Measurements from ENCODE around the gene PCDHGB4.

PCDHGB4 gene

DNA sequence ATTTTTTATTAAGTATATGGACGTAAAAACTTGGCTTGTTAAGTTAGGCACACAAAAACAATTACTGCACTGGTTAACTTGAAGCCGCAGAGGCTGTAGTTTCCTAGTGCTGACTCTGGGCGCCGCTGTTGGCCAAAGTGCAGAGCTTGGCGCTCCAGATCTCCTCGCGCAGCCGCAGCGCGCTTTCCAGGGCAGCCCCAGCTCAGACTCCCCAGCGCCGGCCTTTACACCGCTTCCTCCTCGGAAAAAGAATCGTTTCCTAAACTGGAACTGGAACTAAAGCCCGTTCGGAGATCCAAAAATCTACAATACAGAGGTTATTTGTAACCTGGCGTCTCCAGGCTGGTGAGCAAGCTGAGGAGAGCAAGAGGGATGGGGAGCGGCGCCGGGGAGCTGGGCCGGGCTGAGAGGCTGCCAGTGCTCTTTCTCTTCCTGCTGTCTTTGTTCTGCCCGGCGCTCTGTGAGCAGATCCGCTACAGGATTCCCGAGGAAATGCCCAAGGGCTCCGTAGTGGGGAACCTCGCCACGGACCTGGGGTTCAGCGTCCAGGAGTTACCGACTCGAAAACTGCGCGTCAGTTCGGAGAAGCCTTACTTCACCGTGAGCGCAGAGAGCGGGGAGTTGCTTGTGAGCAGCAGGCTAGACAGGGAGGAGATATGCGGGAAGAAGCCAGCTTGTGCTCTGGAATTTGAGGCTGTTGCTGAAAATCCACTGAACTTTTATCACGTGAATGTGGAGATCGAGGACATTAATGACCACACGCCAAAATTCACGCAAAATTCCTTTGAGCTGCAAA, 10.5 kb downstream of the PCDHGB4 start, which contains the start of gene PCDHGB5:
Gene PCDHGB5, plus strand, starts transcription at position 192 of the 796 bp plus-strand sequence. Its CDS starts 181 bp downstream, at position 373.
- TF ChIP-seq, protein P1, sequence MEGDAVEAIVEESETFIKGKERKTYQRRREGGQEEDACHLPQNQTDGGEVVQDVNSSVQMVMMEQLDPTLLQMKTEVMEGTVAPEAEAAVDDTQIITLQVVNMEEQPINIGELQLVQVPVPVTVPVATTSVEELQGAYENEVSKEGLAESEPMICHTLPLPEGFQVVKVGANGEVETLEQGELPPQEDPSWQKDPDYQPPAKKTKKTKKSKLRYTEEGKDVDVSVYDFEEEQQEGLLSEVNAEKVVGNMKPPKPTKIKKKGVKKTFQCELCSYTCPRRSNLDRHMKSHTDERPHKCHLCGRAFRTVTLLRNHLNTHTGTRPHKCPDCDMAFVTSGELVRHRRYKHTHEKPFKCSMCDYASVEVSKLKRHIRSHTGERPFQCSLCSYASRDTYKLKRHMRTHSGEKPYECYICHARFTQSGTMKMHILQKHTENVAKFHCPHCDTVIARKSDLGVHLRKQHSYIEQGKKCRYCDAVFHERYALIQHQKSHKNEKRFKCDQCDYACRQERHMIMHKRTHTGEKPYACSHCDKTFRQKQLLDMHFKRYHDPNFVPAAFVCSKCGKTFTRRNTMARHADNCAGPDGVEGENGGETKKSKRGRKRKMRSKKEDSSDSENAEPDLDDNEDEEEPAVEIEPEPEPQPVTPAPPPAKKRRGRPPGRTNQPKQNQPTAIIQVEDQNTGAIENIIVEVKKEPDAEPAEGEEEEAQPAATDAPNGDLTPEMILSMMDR (IDR thresholded peaks at IDR 0.05; ENCODE audit: low read length, missing control alignments), result peak; percentile 64
- peak; percentile 78 for DNase-seq (ENCODE audit: low read depth)
- peak within 1 kb of the TSS; percentile 50 for H3K4me3 ChIP-seq (replicated peaks; ENCODE audit: low read depth, low read length)

DNA sequence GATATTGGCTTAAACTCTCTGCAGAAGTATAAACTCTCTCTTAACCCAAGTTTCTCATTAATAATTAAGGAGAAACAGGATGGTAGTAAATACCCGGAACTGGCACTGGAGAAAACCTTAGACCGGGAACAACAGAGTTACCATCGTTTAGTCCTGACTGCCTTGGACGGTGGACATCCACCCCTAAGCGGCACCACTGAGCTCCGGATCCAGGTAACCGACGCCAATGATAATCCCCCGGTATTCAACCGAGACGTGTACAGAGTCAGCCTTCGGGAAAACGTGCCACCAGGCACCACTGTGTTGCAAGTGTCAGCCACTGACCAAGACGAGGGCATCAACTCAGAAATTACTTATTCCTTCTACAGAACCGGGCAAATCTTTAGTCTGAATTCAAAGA, 11.1 kb downstream of the PCDHGB4 start:
- H3K4me3 ChIP-seq (replicated peaks; ENCODE audit: low read depth, low read length), result peak overlapping the region; percentile 28
- TF ChIP-seq, protein P1 (IDR thresholded peaks at IDR 0.05; ENCODE audit: low read length, missing control alignments), result no peak
- no peak for DNase-seq (ENCODE audit: low read depth)

DNA sequence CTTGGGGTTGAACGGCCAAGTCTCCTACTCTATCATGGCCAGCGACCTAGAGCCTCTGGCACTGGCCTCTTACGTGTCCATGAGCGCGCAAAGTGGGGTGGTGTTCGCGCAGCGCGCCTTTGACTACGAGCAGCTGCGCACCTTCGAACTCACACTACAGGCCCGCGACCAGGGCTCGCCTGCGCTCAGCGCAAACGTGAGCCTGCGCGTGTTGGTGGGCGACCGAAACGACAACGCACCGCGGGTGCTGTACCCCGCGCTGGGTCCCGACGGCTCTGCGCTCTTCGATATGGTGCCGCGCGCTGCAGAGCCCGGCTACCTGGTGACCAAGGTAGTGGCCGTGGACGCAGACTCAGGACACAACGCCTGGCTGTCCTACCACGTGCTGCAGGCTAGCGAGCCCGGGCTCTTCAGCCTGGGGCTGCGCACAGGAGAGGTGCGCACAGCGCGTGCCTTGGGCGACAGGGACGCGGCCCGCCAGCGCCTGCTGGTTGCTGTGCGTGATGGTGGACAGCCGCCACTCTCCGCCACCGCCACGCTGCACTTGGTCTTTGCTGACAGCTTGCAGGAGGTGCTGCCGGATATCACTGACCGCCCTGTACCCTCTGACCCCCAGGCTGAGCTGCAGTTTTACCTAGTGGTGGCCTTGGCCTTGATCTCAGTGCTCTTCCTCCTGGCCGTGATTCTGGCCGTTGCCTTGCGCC, 12.2 kb downstream of the PCDHGB4 start:
- H3K4me3 ChIP-seq (replicated peaks; ENCODE audit: low read depth, low read length), result peak overlapping the region; percentile 12
- no peak for DNase-seq (ENCODE audit: low read depth)
- TF ChIP-seq, protein P1 (IDR thresholded peaks at IDR 0.05; ENCODE audit: low read length, missing control alignments), result no peak

DNA sequence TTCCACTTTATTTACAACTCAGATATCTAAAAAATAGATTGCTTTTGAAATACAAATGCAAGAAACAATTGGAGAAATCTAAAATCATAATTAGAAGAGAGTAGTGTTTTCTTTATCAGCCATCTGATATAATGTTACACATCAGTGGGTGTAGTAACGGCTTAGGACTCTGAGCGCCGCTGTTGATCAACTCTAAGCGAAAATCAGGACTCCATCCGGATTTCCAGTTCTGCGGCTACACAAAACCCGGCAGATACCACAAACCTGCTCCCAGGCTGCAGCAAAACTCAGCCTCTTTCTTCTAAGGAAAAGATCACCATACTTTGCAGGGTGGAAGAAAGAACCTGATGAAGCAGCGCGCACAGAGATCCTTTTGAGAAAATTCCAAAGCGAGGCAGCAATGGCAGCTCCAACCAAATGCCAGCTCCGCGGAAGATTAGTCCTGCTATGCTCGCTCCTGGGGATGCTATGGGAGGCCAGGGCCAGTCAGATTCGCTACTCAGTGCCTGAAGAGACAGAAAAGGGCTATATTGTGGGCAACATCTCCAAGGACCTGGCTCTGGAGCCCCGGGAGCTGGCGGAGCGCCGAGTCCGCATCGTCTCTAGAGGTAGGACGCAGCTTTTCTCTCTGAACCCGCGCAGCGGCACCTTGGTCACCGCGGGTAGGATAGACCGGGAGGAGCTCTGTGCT, 15.2 kb downstream of the PCDHGB4 start, which contains the start of gene PCDHGA9:
Gene PCDHGA9, plus strand, starts transcription at position 226 of the 691 bp plus-strand sequence. Its CDS starts 175 bp downstream, at position 401.
- peak; percentile 56 for DNase-seq (ENCODE audit: low read depth)
- H3K4me3 ChIP-seq (replicated peaks; ENCODE audit: low read depth, low read length), result peak within 1 kb of the TSS; percentile 42

DNA sequence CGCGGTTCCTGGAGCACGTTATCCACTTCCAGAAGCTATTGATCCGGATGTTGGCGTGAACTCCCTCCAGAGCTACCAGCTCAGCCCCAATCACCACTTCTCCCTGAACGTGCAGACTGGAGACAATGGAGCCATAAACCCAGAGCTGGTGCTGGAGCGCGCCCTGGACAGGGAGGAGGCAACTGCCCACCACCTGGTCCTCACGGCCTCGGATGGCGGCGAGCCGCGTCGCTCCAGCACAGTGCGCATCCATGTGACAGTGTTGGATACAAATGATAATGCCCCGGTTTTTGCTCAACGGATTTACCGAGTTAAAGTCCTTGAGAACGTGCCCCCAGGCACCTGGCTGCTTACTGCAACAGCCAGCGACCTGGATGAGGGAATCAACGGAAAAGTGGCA, 15.9 kb downstream of the PCDHGB4 start:
- no peak overlapping the region for H3K4me3 ChIP-seq (replicated peaks; ENCODE audit: low read depth, low read length)
- DNase-seq (ENCODE audit: low read depth), result no peak
- TF ChIP-seq, protein P1 (IDR thresholded peaks at IDR 0.05; ENCODE audit: low read length, missing control alignments), result no peak

More for the DNA sequence above, 15.2 kb downstream of the PCDHGB4 start, which contains the start of gene PCDHGA9:
- TF ChIP-seq, protein P1 (IDR thresholded peaks at IDR 0.05; ENCODE audit: low read length, missing control alignments), result peak; percentile 38

DNA sequence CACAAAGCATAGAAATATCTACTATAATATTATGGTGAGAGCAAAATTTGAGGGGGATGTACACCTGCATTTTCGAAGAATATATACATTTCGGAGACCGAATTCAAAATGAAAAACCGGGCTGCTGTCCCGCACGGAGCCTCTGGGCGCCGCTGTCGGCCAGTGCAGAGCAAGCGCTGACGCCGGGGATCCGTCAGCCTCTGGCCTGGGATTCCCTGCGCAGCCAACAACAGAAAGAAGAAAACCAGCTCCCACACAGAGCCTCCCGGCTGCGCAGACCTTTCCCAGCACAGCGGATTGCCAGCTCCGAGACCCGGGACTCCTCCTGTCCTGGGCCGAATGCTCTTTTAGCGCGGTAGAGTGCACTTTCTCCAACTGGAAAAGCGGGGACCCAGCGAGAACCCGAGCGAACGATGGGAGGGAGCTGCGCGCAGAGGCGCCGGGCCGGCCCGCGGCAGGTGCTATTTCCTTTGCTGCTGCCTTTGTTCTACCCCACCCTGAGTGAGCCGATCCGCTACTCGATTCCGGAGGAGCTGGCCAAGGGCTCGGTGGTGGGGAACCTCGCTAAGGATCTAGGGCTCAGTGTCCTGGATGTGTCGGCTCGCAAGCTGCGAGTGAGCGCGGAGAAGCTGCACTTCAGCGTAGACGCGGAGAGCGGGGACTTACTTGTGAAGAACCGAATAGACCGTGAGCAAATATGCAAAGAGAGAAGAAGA, 20.4 kb downstream of the PCDHGB4 start, which contains the start of gene PCDHGB6:
Gene PCDHGB6, plus strand, starts transcription at position 232 of the 716 bp plus-strand sequence. Its CDS starts 182 bp downstream, at position 414.
- H3K4me3 ChIP-seq (replicated peaks; ENCODE audit: low read depth, low read length), result peak within 1 kb of the TSS; percentile 38
- DNase-seq (ENCODE audit: low read depth), result peak; percentile 67
- TF ChIP-seq, protein P1 (IDR thresholded peaks at IDR 0.05; ENCODE audit: low read length, missing control alignments), result peak; percentile 56

Measured in fibroblast of pulmonary artery (primary cell).